GM12878 (cell line): ENCODE data around the gene TNFSF12. TPM values are rescaled to one million over a fixed set of nuclear protein-coding genes. Genes with fewer than 3 reads are reported as not detected.

Source experiments
- EGR1 ChIP-seq, 2 experiments: IDR thresholded peaks; 1 replicate in 1 of 2; 2 replicates in 1 of 2; pipeline ENCODE4 v1.6.1; 2011 to 2012; ENCODE audit warnings: low read depth in 2 of 2, low read length in 2 of 2, borderline replicate concordance in 1 of 2, mild to moderate bottlenecking in 1 of 2, moderate library complexity in 1 of 2
- FOS ChIP-seq: IDR thresholded peaks from 3 replicates; pipeline ENCODE4 v1.6.1; 2011; ENCODE audit warnings: borderline replicate concordance; ENCODE audit not compliant: insufficient read length; ENCODE audit errors: extremely low read depth
- HCFC1 ChIP-seq: fragments of 150-350 bp; IDR thresholded peaks from 2 replicates; pipeline ENCODE4 v1.6.1; 2014; ENCODE audit warnings: low read length
- IRF5 ChIP-seq: fragments of 450-650 bp; IDR thresholded peaks from 2 replicates; pipeline ENCODE4 v1.6.1; 2017; ENCODE audit warnings: borderline replicate concordance
- RELA ChIP-seq: fragments of 450-650 bp; IDR thresholded peaks from 2 replicates; pipeline ENCODE4 v1.8.0; 2014; ENCODE audit warnings: borderline replicate concordance; ENCODE audit not compliant: partially characterized antibody
- RFX5 ChIP-seq: IDR thresholded peaks from 2 replicates; pipeline ENCODE4 v1.6.1; 2011; ENCODE audit warnings: low read depth, low read length, improper control_type of control experiment
- ZNF217 ChIP-seq: fragments of 450-650 bp; IDR thresholded peaks from 2 replicates; pipeline ENCODE4 v1.6.1; 2017; ENCODE audit warnings: antibody characterized with exemption, mild to moderate bottlenecking
- ZNF274 ChIP-seq: IDR thresholded peaks from one replicate; pipeline ENCODE4 v1.8.0; 2011; ENCODE audit not compliant: insufficient read length, insufficient read depth
- polyA plus RNA-seq, 11 experiments: library from polyadenylated mRNA; depleted of rRNA in 4 of 11; unstranded in 6 of 11; stranded (reverse) in 5 of 11; fragments of >200 nt; fragmentation: Nextera tagmentation in 4 of 11; fragmentation: Illumina TruSeq in 1 of 11; extraction: Ambion mirVana in 4 of 11; extraction: Trizol in 1 of 11; gene quantifications; 1 replicate in 1 of 11; 2 replicates in 10 of 11; pipeline versions ENCODE4 v1.2.1 to v1.2.3, GENCODE V29; 2011 to 2016; ENCODE audit warnings: inconsistent platforms in 2 of 11, missing spikeins in 2 of 11, low read depth in 1 of 11
- total RNA-seq, 4 experiments: library from RNA; depleted of rRNA in 3 of 4; stranded (reverse); fragments of >200 nt in 3 of 4; fragmentation: Illumina TruSeq in 1 of 4; extraction: Trizol in 1 of 4; gene quantifications; 2 replicates each; pipeline versions ENCODE4 v1.2.1 to v1.2.3, GENCODE V29; 2013 to 2021
- TF ChIP-seq, protein P1 (sequence below): fragments of 450-650 bp; IDR thresholded peaks from 2 replicates; pipeline ENCODE4 v1.6.1; 2017; ENCODE audit warnings: mild to moderate bottlenecking, low read depth, inconsistent platforms; ENCODE audit not compliant: poor library complexity, severe bottlenecking
- TF ChIP-seq, protein P2 (sequence below): fragments of 450-650 bp; IDR thresholded peaks from 2 replicates; pipeline ENCODE4 v1.6.1; 2017; ENCODE audit warnings: mild to moderate bottlenecking

The TNFSF12 gene
- total and polyA plus RNA-seq, 10 of the 15 experiments (the other 5 are each of a cell fraction or from before 2014, with no cell fraction given), result 0.32 to 7.0 (median 2.6) TPM

DNA sequence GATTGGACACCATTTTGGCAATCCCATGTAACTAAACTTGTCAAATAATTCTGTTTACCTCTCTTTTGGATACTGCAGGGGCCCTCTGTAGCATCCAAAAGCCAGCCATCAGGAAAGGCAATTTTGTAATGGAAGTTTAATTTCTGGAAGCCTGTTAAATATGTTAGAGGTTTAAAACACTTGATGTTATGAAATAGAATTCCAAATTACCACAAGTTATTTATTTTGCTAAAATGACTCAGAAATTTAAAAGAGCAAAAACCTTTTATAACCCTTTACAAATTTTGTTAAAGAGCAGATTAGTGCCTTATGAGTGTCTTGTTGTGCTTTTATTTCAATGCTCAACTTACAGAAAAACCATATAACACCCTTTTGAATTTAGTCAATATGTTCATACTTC is 20.0 kb upstream of the TNFSF12 start (continued):
- TF ChIP-seq ZNF217 (no peak), FOS (no peak), RFX5 (no peak), EGR1 (IDR thresholded peaks at IDR 0.05; ENCODE audit: borderline replicate concordance in 1 of 2, low read depth in 2 of 2, low read length in 2 of 2) (no peak), ZNF274 (no peak), IRF5 (no peak), RELA (no peak), HCFC1 (no peak)
- TF ChIP-seq, protein P1, sequence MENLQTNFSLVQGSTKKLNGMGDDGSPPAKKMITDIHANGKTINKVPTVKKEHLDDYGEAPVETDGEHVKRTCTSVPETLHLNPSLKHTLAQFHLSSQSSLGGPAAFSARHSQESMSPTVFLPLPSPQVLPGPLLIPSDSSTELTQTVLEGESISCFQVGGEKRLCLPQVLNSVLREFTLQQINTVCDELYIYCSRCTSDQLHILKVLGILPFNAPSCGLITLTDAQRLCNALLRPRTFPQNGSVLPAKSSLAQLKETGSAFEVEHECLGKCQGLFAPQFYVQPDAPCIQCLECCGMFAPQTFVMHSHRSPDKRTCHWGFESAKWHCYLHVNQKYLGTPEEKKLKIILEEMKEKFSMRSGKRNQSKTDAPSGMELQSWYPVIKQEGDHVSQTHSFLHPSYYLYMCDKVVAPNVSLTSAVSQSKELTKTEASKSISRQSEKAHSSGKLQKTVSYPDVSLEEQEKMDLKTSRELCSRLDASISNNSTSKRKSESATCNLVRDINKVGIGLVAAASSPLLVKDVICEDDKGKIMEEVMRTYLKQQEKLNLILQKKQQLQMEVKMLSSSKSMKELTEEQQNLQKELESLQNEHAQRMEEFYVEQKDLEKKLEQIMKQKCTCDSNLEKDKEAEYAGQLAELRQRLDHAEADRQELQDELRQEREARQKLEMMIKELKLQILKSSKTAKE, result no peak
- TF ChIP-seq, protein P2, sequence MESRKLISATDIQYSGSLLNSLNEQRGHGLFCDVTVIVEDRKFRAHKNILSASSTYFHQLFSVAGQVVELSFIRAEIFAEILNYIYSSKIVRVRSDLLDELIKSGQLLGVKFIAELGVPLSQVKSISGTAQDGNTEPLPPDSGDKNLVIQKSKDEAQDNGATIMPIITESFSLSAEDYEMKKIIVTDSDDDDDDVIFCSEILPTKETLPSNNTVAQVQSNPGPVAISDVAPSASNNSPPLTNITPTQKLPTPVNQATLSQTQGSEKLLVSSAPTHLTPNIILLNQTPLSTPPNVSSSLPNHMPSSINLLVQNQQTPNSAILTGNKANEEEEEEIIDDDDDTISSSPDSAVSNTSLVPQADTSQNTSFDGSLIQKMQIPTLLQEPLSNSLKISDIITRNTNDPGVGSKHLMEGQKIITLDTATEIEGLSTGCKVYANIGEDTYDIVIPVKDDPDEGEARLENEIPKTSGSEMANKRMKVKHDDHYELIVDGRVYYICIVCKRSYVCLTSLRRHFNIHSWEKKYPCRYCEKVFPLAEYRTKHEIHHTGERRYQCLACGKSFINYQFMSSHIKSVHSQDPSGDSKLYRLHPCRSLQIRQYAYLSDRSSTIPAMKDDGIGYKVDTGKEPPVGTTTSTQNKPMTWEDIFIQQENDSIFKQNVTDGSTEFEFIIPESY, result no peak
